ENCODE measurements around the gene CD8B. TPM values are rescaled to one million over a fixed set of nuclear protein-coding genes. Genes with fewer than 3 reads are reported as not detected.
A peak's percentile ranks its signal among the peaks of the same experiment; 100 is the strongest.

Gene CD8B
- polyA plus RNA-seq, 4 donors = 2.2 to 56.0 (median 7.7) TPM

DNA sequence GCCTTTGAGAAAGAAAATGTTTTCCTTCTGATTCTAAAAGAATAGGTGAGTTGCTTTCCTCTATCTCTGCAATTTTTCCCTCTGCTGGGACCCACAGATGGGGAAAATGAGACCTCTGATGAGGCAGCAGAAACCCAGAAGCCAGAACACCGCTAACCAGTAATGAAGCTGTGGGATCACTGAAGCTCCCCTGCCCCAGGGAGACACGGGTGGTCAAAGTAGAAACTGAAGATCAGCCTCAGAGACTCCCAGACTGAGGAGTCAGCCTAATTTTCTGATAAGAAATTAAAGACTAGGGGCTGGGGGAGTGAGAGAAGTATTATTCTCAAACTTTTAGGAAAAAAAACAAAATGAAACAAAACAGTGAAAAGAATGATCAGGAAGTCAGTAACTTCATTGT is 30.1 kb downstream of the CD8B start:
- H3K9me3 ChIP-seq (ENCODE audit: control insufficient read depth in 2 of 2, insufficient read depth in 1 of 2, low read depth in 1 of 2, low read length in 1 of 2) = no peaks in the 10 kb centered on the region
- no peak overlapping the region for H3K4me3 ChIP-seq (ENCODE audit: low read depth in 1 of 3, low read length in 3 of 3)
- H3K27me3 ChIP-seq (ENCODE audit: control insufficient read depth in 3 of 3, insufficient read depth in 3 of 3, low read length in 3 of 3) = no peaks in the 10 kb centered on the region
- H3K36me3 ChIP-seq (ENCODE audit: control insufficient read depth in 3 of 3, insufficient read depth in 2 of 3, low read depth in 1 of 3, low read length in 3 of 3) = no peaks in the 10 kb centered on the region
- H3K4me1 ChIP-seq (ENCODE audit: control insufficient read depth in 3 of 3, insufficient read depth in 2 of 3, low read depth in 1 of 3, low read length in 2 of 3) = no peaks in the 10 kb centered on the region
- FAIRE-seq (no peak), DNase-seq (no peak)
- WGBS, 3 donors = 47 to 68% (median 60%) methylated on average over 2 of the region's 2 CpGs
- H3K27ac ChIP-seq (ENCODE audit: low read depth in 1 of 3, low read length in 2 of 3) = no peak overlapping the region

- H3K4me3 ChIP-seq (ENCODE audit: low read depth in 1 of 3, low read length in 3 of 3) = no peak overlapping the region
- FAIRE-seq (no peak), DNase-seq (no peak)
- H3K9me3 ChIP-seq (ENCODE audit: control insufficient read depth in 2 of 2, insufficient read depth in 1 of 2, low read depth in 1 of 2, low read length in 1 of 2) = peaks cover 0 to 8% of the 10 kb centered on the region in 2 donors
- H3K4me1 ChIP-seq (ENCODE audit: control insufficient read depth in 3 of 3, insufficient read depth in 2 of 3, low read depth in 1 of 3, low read length in 2 of 3) = peaks cover 0 to 6% (median 0%) of the 10 kb centered on the region in 3 donors
- 80 to 90% (median 86%) methylated on average over 4 of the region's 4 CpGs for WGBS, 3 donors
- peak overlapping the region in 1 of 3 donors; percentile 57 for H3K27ac ChIP-seq (ENCODE audit: low read depth in 1 of 3, low read length in 2 of 3)
- no peaks in the 10 kb centered on the region for H3K36me3 ChIP-seq (ENCODE audit: control insufficient read depth in 3 of 3, insufficient read depth in 2 of 3, low read depth in 1 of 3, low read length in 3 of 3)
- no peaks in the 10 kb centered on the region for H3K27me3 ChIP-seq (ENCODE audit: control insufficient read depth in 3 of 3, insufficient read depth in 3 of 3, low read length in 3 of 3)
These were observed 34.7 kb downstream of the CD8B start for GRCh38 chr2:86826951-86827350.

DNA sequence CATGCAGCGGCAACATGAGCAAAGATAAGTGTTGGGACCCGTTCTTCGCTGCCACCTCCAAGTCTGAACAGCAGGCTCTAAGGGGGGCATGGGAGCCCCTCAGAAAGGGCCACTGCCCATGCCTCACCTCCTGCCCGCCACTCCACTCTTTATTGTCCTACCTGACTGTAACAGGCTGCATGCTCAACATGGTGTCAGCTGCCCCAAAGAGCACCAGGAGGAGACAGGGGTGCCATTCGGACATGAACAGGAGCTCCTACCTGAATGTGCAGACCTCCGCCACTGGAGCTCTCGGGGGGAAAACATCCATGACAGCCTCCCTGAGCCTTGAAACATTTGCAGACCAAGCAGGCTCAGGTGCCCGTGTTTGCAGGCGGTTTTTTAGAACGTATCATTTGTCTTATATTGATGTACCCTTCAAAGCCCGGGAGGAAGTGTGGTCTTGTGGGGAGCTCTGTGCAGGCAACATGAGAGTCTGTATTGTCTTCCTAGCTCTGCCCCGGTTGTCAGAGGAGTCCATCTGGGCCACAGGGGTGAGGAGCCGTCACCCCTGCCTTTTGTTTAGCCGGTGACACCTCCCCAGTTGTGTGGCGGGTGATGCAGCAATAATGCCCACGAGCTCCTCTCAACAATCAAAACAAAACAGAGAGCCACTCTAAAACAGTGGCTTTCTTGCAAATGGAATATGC is 35.8 kb downstream of the CD8B start:
- H3K27ac ChIP-seq (ENCODE audit: low read depth in 1 of 3, low read length in 2 of 3) = no peak overlapping the region

DNA sequence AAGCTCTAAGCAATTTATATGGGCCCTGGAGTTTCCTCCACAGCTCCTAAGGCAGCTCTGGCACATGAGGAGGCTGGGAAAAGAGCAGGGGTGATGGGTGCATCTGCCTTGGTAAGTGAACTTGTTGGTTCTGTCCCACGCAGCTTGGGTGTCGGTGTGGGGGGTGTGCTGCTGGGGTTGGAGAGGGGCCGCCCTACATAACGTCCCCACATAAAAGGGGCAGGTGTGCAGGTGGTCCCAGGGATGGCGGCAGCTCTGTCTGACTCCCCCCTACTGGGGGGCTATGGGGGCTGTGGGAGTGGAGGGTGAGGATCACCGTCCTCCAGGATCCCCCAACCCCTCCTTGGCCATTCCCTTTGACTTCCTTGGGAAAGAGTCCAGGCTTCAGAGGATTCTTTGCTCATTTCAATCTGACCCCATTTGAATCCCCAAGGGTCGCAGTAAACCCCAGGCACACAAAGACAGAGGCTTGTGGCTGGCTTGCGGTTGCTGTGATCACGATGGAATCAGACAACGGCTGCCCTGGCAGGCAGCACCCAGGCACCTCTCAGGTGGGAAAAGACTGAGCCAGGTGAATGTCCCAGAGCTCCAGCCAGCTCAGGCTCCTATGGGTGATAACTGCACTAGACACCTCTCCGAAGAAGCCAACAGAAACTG is 36.5 kb downstream of the CD8B start:
- H3K36me3 ChIP-seq (ENCODE audit: control insufficient read depth in 3 of 3, insufficient read depth in 2 of 3, low read depth in 1 of 3, low read length in 3 of 3) = no peaks in the 10 kb centered on the region
- 73 to 92% (median 84%) methylated on average over 11 of the region's 11 CpGs for WGBS, 3 donors
- no peak for FAIRE-seq

More for the DNA sequence above, 35.8 kb downstream of the CD8B start:
- WGBS, 3 donors = 73 to 82% (median 75%) methylated on average over 16 of the region's 16 CpGs
- Histone ChIP-seq H3K36me3 (ENCODE audit: control insufficient read depth in 3 of 3, insufficient read depth in 2 of 3, low read depth in 1 of 3, low read length in 3 of 3) (no peaks in the 10 kb centered on the region), H3K9me3 (ENCODE audit: control insufficient read depth in 2 of 2, insufficient read depth in 1 of 2, low read depth in 1 of 2, low read length in 1 of 2) (peaks cover 0 to 8% of the 10 kb centered on the region in 2 donors), H3K4me1 (ENCODE audit: control insufficient read depth in 3 of 3, insufficient read depth in 2 of 3, low read depth in 1 of 3, low read length in 2 of 3) (peaks cover 0 to 6% (median 0%) of the 10 kb centered on the region in 3 donors), H3K4me3 (ENCODE audit: low read depth in 1 of 3, low read length in 3 of 3) (peak overlapping the region in 2 of 3 donors; percentile 9 to 43), H3K27me3 (ENCODE audit: control insufficient read depth in 3 of 3, insufficient read depth in 3 of 3, low read length in 3 of 3) (no peaks in the 10 kb centered on the region)
- DNase-seq = peak in 1 of 2 donors; percentile 33
- no peak for FAIRE-seq

GRCh38 chr2:86822668-86823345 is 38.9 kb downstream of the CD8B start:
- WGBS, 3 donors = 81 to 90% (median 83%) methylated on average over 3 of the region's 3 CpGs
- FAIRE-seq = no peak

More for the DNA sequence above, 36.5 kb downstream of the CD8B start:
- Histone ChIP-seq H3K9me3 (ENCODE audit: control insufficient read depth in 2 of 2, insufficient read depth in 1 of 2, low read depth in 1 of 2, low read length in 1 of 2) (peaks cover 0 to 8% of the 10 kb centered on the region in 2 donors), H3K27me3 (ENCODE audit: control insufficient read depth in 3 of 3, insufficient read depth in 3 of 3, low read length in 3 of 3) (no peaks in the 10 kb centered on the region), H3K4me1 (ENCODE audit: control insufficient read depth in 3 of 3, insufficient read depth in 2 of 3, low read depth in 1 of 3, low read length in 2 of 3) (peaks cover 0 to 6% (median 0%) of the 10 kb centered on the region in 3 donors), H3K27ac (ENCODE audit: low read depth in 1 of 3, low read length in 2 of 3) (peak overlapping the region in 2 of 3 donors; percentile 22 to 46), H3K4me3 (ENCODE audit: low read depth in 1 of 3, low read length in 3 of 3) (peak overlapping the region in 2 of 3 donors; percentile 9 to 43)
- DNase-seq = no peak

DNA sequence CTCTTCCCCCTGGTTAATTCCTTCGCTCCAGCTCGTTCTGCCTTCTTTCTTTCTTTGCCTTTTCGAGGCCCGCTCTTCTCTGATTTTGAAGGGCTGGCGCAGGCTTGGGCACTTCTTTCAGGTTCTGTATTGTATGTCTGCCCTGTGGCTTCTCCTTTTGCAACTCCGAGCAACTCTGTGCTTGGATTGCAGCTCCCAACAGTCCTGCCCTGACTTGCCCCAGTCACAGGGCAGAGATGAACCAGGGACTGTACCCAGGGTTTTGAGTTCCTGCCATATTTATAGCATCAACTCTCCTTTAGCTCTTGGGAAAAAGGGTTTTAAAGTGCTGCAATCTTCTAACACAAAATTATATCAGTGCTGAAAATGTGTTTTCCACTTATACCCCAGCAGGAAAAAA is 39.8 kb downstream of the CD8B start:
- H3K36me3 ChIP-seq (ENCODE audit: control insufficient read depth in 3 of 3, insufficient read depth in 2 of 3, low read depth in 1 of 3, low read length in 3 of 3) = no peaks in the 10 kb centered on the region
- H3K4me1 ChIP-seq (ENCODE audit: control insufficient read depth in 3 of 3, insufficient read depth in 2 of 3, low read depth in 1 of 3, low read length in 2 of 3) = peaks cover 0 to 12% (median 2%) of the 10 kb centered on the region in 3 donors
- H3K9me3 ChIP-seq (ENCODE audit: control insufficient read depth in 2 of 2, insufficient read depth in 1 of 2, low read depth in 1 of 2, low read length in 1 of 2) = peaks cover 0 to 8% of the 10 kb centered on the region in 2 donors
- DNase-seq = no peak
- peak overlapping the region in 1 of 3 donors; percentile 5 for H3K4me3 ChIP-seq (ENCODE audit: low read depth in 1 of 3, low read length in 3 of 3)
- H3K27ac ChIP-seq (ENCODE audit: low read depth in 1 of 3, low read length in 2 of 3) = peak overlapping the region in 1 of 3 donors; percentile 27
- no peaks in the 10 kb centered on the region for H3K27me3 ChIP-seq (ENCODE audit: control insufficient read depth in 3 of 3, insufficient read depth in 3 of 3, low read length in 3 of 3)
- FAIRE-seq = no peak
- 72 to 93% (median 91%) methylated on average over 6 of the region's 6 CpGs for WGBS, 3 donors

More at GRCh38 chr2:86822668-86823345, 38.9 kb downstream of the CD8B start:
- Histone ChIP-seq H3K27ac (ENCODE audit: low read depth in 1 of 3, low read length in 2 of 3) (no peak overlapping the region), H3K4me1 (ENCODE audit: control insufficient read depth in 3 of 3, insufficient read depth in 2 of 3, low read depth in 1 of 3, low read length in 2 of 3) (peaks cover 0 to 12% (median 2%) of the 10 kb centered on the region in 3 donors), H3K9me3 (ENCODE audit: control insufficient read depth in 2 of 2, insufficient read depth in 1 of 2, low read depth in 1 of 2, low read length in 1 of 2) (peaks cover 0 to 8% of the 10 kb centered on the region in 2 donors), H3K4me3 (ENCODE audit: low read depth in 1 of 3, low read length in 3 of 3) (no peak overlapping the region), H3K27me3 (ENCODE audit: control insufficient read depth in 3 of 3, insufficient read depth in 3 of 3, low read length in 3 of 3) (no peaks in the 10 kb centered on the region), H3K36me3 (ENCODE audit: control insufficient read depth in 3 of 3, insufficient read depth in 2 of 3, low read depth in 1 of 3, low read length in 3 of 3) (no peaks in the 10 kb centered on the region)
- DNase-seq = no peak

- WGBS, 3 donors = 78 to 93% (median 90%) methylated on average over 13 of the region's 13 CpGs
- FAIRE-seq = no peak
- peak overlapping the region in 1 of 3 donors; percentile 5 for H3K4me3 ChIP-seq (ENCODE audit: low read depth in 1 of 3, low read length in 3 of 3)
These were observed 40.4 kb downstream of the CD8B start for GRCh38 chr2:86821306-86821705.

GRCh38 chr2:86818957-86819356 is 42.7 kb downstream of the CD8B start:
- Histone ChIP-seq H3K9me3 (ENCODE audit: control insufficient read depth in 2 of 2, insufficient read depth in 1 of 2, low read depth in 1 of 2, low read length in 1 of 2) (peaks cover 0 to 8% of the 10 kb centered on the region in 2 donors), H3K4me1 (ENCODE audit: control insufficient read depth in 3 of 3, insufficient read depth in 2 of 3, low read depth in 1 of 3, low read length in 2 of 3) (peaks cover 0 to 22% (median 9%) of the 10 kb centered on the region in 3 donors), H3K36me3 (ENCODE audit: control insufficient read depth in 3 of 3, insufficient read depth in 2 of 3, low read depth in 1 of 3, low read length in 3 of 3) (no peaks in the 10 kb centered on the region), H3K27ac (ENCODE audit: low read depth in 1 of 3, low read length in 2 of 3) (peak overlapping the region in 1 of 3 donors; percentile 13), H3K4me3 (ENCODE audit: low read depth in 1 of 3, low read length in 3 of 3) (no peak overlapping the region), H3K27me3 (ENCODE audit: control insufficient read depth in 3 of 3, insufficient read depth in 3 of 3, low read length in 3 of 3) (no peaks in the 10 kb centered on the region)
- WGBS, 3 donors = 17 to 55% (median 33%) methylated on average over 2 of the region's 2 CpGs
- FAIRE-seq = no peak
- DNase-seq = no peak

More at GRCh38 chr2:86821306-86821705, 40.4 kb downstream of the CD8B start:
- Histone ChIP-seq H3K4me1 (ENCODE audit: control insufficient read depth in 3 of 3, insufficient read depth in 2 of 3, low read depth in 1 of 3, low read length in 2 of 3) (peaks cover 0 to 14% (median 2%) of the 10 kb centered on the region in 3 donors), H3K9me3 (ENCODE audit: control insufficient read depth in 2 of 2, insufficient read depth in 1 of 2, low read depth in 1 of 2, low read length in 1 of 2) (peaks cover 0 to 8% of the 10 kb centered on the region in 2 donors), H3K27ac (ENCODE audit: low read depth in 1 of 3, low read length in 2 of 3) (peak overlapping the region in 1 of 3 donors; percentile 27), H3K27me3 (ENCODE audit: control insufficient read depth in 3 of 3, insufficient read depth in 3 of 3, low read length in 3 of 3) (no peaks in the 10 kb centered on the region), H3K36me3 (ENCODE audit: control insufficient read depth in 3 of 3, insufficient read depth in 2 of 3, low read depth in 1 of 3, low read length in 3 of 3) (no peaks in the 10 kb centered on the region)
- DNase-seq = no peak
